GM23338 (cell line): ENCODE measurements around the gene CHAC1. TPM values are rescaled to one million over a fixed set of nuclear protein-coding genes. Genes with fewer than 3 reads are reported as not detected.

Experiments
- ATAC-seq: fragments of 200-7000 bp; cut with Tn5 transposase; 3 replicates; pipeline ENCODE4 v1.9.1; 2020
- DNase-seq: peaks from one replicate; pipeline ENCODE4 v3.0.0-alpha.2; 2015; ENCODE audit warnings: low spot score
- H2AFZ ChIP-seq: fragments of 200-600 bp; sonication (generic); 2 replicates; pipeline ENCODE4 v1.8.0; 2016; ENCODE audit warnings: antibody characterized with exemption, mild to moderate bottlenecking, moderate library complexity
- H3F3A ChIP-seq: fragments of 200-600 bp; sonication (generic); replicated peaks from 2 replicates; pipeline ENCODE4 v1.8.0; 2017; ENCODE audit warnings: antibody characterized with exemption, mixed run types, low read depth
- H3K27ac ChIP-seq: fragments of 200-600 bp; sonication (generic); 2 replicates; pipeline ENCODE4 v1.6.1; 2016; ENCODE audit warnings: low read depth
- H3K27me3 ChIP-seq: fragments of 200-600 bp; sonication (generic); 2 replicates; pipeline ENCODE4 v1.8.0; 2016; ENCODE audit warnings: mild to moderate bottlenecking, mixed run types, moderate library complexity; ENCODE audit not compliant: insufficient read depth
- H3K36me3 ChIP-seq: fragments of 200-600 bp; sonication (generic); 2 replicates; pipeline ENCODE4 v1.8.0; 2016; ENCODE audit warnings: mild to moderate bottlenecking; ENCODE audit not compliant: insufficient read depth
- H3K4me1 ChIP-seq: fragments of 200-600 bp; sonication (generic); 2 replicates; pipeline ENCODE4 v1.8.0; 2016; ENCODE audit warnings: mild to moderate bottlenecking, moderate library complexity; ENCODE audit not compliant: insufficient read depth
- H3K4me2 ChIP-seq: fragments of 200-600 bp; sonication (generic); 2 replicates; pipeline ENCODE4 v1.7.1; 2017; ENCODE audit warnings: mixed run types
- H3K4me3 ChIP-seq: fragments of 200-600 bp; sonication (generic); 2 replicates; pipeline ENCODE4 v1.6.1; 2016; ENCODE audit warnings: mixed run types
- H3K79me2 ChIP-seq: fragments of 200-600 bp; sonication (generic); replicated peaks from 2 replicates; pipeline ENCODE4 v1.8.0; 2017; ENCODE audit warnings: mild to moderate bottlenecking; ENCODE audit not compliant: insufficient read depth
- H3K9me2 ChIP-seq: fragments of 200-600 bp; sonication (generic); 2 replicates; pipeline ENCODE4 v1.8.0; 2017; ENCODE audit not compliant: insufficient read depth
- H4K20me1 ChIP-seq: fragments of 200-600 bp; sonication (generic); replicated peaks from 2 replicates; pipeline ENCODE4 v1.8.0; 2017; ENCODE audit warnings: mild to moderate bottlenecking; ENCODE audit not compliant: insufficient read depth
- H3K27ac Mint-ChIP-seq: 2 replicates; pipeline ENCODE4 v1.8.0; 2020; ENCODE audit warnings: inconsistent platforms, mild to moderate bottlenecking, moderate library complexity, mixed read lengths
- H3K27me3 Mint-ChIP-seq: 3 replicates; pipeline ENCODE4 v1.8.0; 2022; ENCODE audit warnings: low read depth, mild to moderate bottlenecking, moderate library complexity, mixed read lengths, inconsistent platforms; ENCODE audit not compliant: insufficient read depth, poor library complexity
- H3K36me3 Mint-ChIP-seq: 3 replicates; pipeline ENCODE4 v1.8.0; 2021; ENCODE audit warnings: low read depth, mild to moderate bottlenecking, inconsistent platforms, moderate library complexity, mixed read lengths
- H3K4me1 Mint-ChIP-seq: 3 replicates; pipeline ENCODE4 v1.8.0; 2020; ENCODE audit warnings: mild to moderate bottlenecking, inconsistent platforms, mixed read lengths
- H3K4me3 Mint-ChIP-seq: 3 replicates; pipeline ENCODE4 v1.8.0; 2021; ENCODE audit warnings: moderate library complexity, mild to moderate bottlenecking, inconsistent platforms, mixed read lengths
- H3K9me3 Mint-ChIP-seq: 3 replicates; pipeline ENCODE4 v1.8.0; 2020; ENCODE audit warnings: moderate library complexity, mild to moderate bottlenecking, inconsistent platforms, mixed read lengths
- CREB1 ChIP-seq: fragments of 250-450 bp; sonication (Bioruptor Pico); IDR thresholded peaks from 2 replicates; pipeline ENCODE4 v1.5.0; 2020; ENCODE audit warnings: low read depth, mild to moderate bottlenecking, moderate library complexity
- EZH2 ChIP-seq: fragments of 200-600 bp; sonication (generic); IDR thresholded peaks from one replicate; pipeline ENCODE4 v1.8.0; 2017; ENCODE audit warnings: antibody characterized with exemption, mild to moderate bottlenecking, low read depth; ENCODE audit not compliant: unreplicated experiment
- JUNB ChIP-seq: IDR thresholded peaks from one replicate; pipeline ENCODE4 v1.6.1; 2016; ENCODE audit warnings: antibody characterized with exemption; ENCODE audit not compliant: unreplicated experiment
- NANOG ChIP-seq: IDR thresholded peaks from 2 replicates; pipeline ENCODE4 v1.6.1; 2016; ENCODE audit warnings: antibody characterized with exemption, borderline replicate concordance
- POLR2AphosphoS5 ChIP-seq: IDR thresholded peaks from 2 replicates; pipeline ENCODE4 v1.6.1; 2016; ENCODE audit warnings: antibody characterized with exemption, low read depth
- STAT1 ChIP-seq: IDR thresholded peaks from one replicate; pipeline ENCODE4 v1.6.1; 2016; ENCODE audit warnings: antibody characterized with exemption; ENCODE audit not compliant: unreplicated experiment
- ZNF114 ChIP-seq: fragments of 250-450 bp; sonication (Bioruptor Pico); IDR thresholded peaks from 2 replicates; pipeline ENCODE4 v1.5.0; 2020; ENCODE audit warnings: mild to moderate bottlenecking, moderate library complexity
- ZNF331 ChIP-seq: fragments of 250-450 bp; sonication (Bioruptor Pico); IDR thresholded peaks from 2 replicates; pipeline ENCODE4 v1.5.0; 2020; ENCODE audit warnings: low read depth, mild to moderate bottlenecking, moderate library complexity
- polyA plus RNA-seq: library from polyadenylated mRNA; unstranded; fragments of >200 nt; fragmentation: Nextera tagmentation; extraction: Ambion mirVana; gene quantifications from 2 replicates; pipeline ENCODE4 v1.2.1, GENCODE V29; 2016
- total RNA-seq: library from RNA; depleted of rRNA; stranded (reverse); fragments of >200 nt; shearing (Covaris generic); gene quantifications from 2 replicates; pipeline ENCODE4 v1.2.3, GENCODE V29; 2014
- TF ChIP-seq, protein P1 (sequence below): IDR thresholded peaks from 2 replicates; pipeline ENCODE4 v1.6.1; 2016; ENCODE audit warnings: antibody characterized with exemption
- TF ChIP-seq, protein P2 (sequence below): fragments of 250-450 bp; sonication (Bioruptor Pico); IDR thresholded peaks from 2 replicates; pipeline ENCODE4 v1.5.0; 2020; ENCODE audit warnings: mild to moderate bottlenecking, moderate library complexity
- TF ChIP-seq, protein P3 (sequence below): IDR thresholded peaks from one replicate; pipeline ENCODE4 v1.6.1; 2018; ENCODE audit warnings: antibody characterized with exemption; ENCODE audit not compliant: unreplicated experiment

The CHAC1 gene
- total and polyA plus RNA-seq, 2 experiments from 2014 or later = 73.0 to 124 TPM

DNA sequence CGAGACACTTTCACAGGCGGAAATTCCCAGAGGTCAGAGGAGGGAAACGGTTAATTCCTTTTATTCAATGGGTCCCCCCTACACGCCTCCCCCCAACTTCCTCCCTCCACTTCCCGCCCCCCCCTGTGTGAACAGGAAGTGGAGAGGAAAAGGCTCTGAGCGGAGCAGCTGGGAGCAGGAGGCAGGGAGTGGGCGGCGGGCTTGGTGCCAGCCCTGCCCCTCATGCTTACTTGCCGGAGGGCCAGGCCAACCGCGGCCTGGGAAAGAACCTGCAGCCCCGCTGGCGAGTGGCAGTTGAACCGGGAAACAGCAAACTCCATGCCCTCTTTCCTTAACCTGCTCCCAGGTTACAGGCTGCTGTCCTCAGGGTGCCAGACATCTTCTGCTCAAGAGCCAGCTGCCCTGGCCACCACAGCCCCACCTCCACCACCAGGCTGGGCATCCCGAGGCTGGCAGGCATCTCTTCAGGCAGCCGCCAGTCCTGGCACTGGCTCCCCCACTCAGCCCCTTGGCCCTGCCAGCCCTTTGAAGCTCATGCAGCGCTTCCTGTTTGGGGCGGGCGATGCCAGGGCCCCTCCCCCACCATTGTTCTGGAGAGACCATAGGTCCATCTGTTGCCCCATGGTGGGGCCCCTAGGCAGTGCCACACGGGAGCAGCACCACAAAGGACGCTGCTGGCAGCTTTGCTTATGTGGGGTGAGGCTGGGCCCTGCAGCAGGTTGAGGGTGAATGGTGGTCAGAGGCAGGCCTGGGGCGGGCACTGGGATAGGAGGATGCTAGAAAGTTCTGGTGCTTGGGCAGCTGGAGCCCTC lies 46.1 kb upstream of the CHAC1 start:
- Mint-ChIP-seq H3K27me3 (peaks cover 22% of the 10 kb centered on the region), H3K4me3 (peak overlapping the region; percentile 64; the same call in 2 of the 3 replicates), H3K36me3 (peaks cover 29% of the 10 kb centered on the region), H3K4me1 (peaks cover 39% of the 10 kb centered on the region), H3K9me3 (no peaks in the 10 kb centered on the region), H3K27ac (no peak overlapping the region)
- no peaks in the 10 kb centered on the region for H3K9me2 ChIP-seq
- H3K27me3 ChIP-seq = no peaks in the 10 kb centered on the region
- peak overlapping the region; percentile 71 for H3K4me3 ChIP-seq
- H3K36me3 ChIP-seq = no peaks in the 10 kb centered on the region
- H4K20me1 ChIP-seq = peaks cover 7% of the 10 kb centered on the region
- peaks cover 27% of the 10 kb centered on the region for H3K4me1 ChIP-seq
- TF ChIP-seq, protein P1, sequence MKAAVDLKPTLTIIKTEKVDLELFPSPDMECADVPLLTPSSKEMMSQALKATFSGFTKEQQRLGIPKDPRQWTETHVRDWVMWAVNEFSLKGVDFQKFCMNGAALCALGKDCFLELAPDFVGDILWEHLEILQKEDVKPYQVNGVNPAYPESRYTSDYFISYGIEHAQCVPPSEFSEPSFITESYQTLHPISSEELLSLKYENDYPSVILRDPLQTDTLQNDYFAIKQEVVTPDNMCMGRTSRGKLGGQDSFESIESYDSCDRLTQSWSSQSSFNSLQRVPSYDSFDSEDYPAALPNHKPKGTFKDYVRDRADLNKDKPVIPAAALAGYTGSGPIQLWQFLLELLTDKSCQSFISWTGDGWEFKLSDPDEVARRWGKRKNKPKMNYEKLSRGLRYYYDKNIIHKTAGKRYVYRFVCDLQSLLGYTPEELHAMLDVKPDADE = no peak
- H3F3A ChIP-seq = peaks cover 18% of the 10 kb centered on the region; the same call in 1 of the 2 replicates
- H3K4me2 ChIP-seq = peak overlapping the region; percentile 95
- H3K27ac ChIP-seq = no peak overlapping the region
- ATAC-seq (peak; percentile 3), DNase-seq (no peak)
- H3K79me2 ChIP-seq = no peaks in the 10 kb centered on the region
- peak overlapping the region; percentile 72; the same call in 1 of the 2 replicates for H2AFZ ChIP-seq

DNA sequence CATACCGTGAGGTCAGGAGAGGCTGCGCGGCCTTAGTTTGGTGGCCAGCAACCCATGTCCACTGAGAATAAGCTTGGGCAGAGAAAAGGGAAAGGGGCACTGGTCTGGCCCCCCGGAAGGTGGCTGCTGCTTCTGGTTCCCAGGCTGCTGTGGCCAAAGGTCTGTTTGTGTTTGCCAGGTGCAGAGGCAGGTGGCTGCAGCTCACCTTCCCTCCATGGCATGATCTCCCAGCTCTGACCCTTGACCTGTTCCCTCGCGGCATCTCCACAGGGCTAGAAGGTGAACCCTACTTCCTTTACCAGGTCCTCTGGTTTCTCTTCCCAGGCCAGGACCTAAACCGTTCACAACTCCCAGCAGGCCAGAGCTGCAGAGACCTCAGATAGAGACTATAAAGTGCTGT lies 45.2 kb upstream of the CHAC1 start:
- ATAC-seq = no peak
- Histone ChIP-seq H3F3A (peaks cover 18% of the 10 kb centered on the region; the same call in 1 of the 2 replicates), H3K4me3 (no peak overlapping the region), H4K20me1 (peaks cover 7% of the 10 kb centered on the region), H3K4me1 (peaks cover 27% of the 10 kb centered on the region), H3K27ac (no peak overlapping the region), H3K79me2 (no peaks in the 10 kb centered on the region), H2AFZ (no peak overlapping the region), H3K4me2 (no peak overlapping the region), H3K36me3 (no peaks in the 10 kb centered on the region), H3K27me3 (no peaks in the 10 kb centered on the region), H3K9me2 (no peaks in the 10 kb centered on the region)
- peaks cover 22% of the 10 kb centered on the region for H3K27me3 Mint-ChIP-seq
- no peak overlapping the region for H3K27ac Mint-ChIP-seq
- peaks cover 23% of the 10 kb centered on the region for H3K36me3 Mint-ChIP-seq
- DNase-seq = no peak
- no peak overlapping the region; the same call in 2 of the 3 replicates for H3K4me3 Mint-ChIP-seq
- H3K9me3 Mint-ChIP-seq = no peaks in the 10 kb centered on the region
- H3K4me1 Mint-ChIP-seq = peaks cover 39% of the 10 kb centered on the region
- TF ChIP-seq ZNF114 (CRISPR knock-in tag) (no peak), JUNB (no peak), EZH2 (no peak), STAT1 (no peak), ZNF331 (CRISPR knock-in tag) (no peak), NANOG (no peak), POLR2AphosphoS5 (no peak), CREB1 (CRISPR knock-in tag) (no peak)
- TF ChIP-seq, protein P2, sequence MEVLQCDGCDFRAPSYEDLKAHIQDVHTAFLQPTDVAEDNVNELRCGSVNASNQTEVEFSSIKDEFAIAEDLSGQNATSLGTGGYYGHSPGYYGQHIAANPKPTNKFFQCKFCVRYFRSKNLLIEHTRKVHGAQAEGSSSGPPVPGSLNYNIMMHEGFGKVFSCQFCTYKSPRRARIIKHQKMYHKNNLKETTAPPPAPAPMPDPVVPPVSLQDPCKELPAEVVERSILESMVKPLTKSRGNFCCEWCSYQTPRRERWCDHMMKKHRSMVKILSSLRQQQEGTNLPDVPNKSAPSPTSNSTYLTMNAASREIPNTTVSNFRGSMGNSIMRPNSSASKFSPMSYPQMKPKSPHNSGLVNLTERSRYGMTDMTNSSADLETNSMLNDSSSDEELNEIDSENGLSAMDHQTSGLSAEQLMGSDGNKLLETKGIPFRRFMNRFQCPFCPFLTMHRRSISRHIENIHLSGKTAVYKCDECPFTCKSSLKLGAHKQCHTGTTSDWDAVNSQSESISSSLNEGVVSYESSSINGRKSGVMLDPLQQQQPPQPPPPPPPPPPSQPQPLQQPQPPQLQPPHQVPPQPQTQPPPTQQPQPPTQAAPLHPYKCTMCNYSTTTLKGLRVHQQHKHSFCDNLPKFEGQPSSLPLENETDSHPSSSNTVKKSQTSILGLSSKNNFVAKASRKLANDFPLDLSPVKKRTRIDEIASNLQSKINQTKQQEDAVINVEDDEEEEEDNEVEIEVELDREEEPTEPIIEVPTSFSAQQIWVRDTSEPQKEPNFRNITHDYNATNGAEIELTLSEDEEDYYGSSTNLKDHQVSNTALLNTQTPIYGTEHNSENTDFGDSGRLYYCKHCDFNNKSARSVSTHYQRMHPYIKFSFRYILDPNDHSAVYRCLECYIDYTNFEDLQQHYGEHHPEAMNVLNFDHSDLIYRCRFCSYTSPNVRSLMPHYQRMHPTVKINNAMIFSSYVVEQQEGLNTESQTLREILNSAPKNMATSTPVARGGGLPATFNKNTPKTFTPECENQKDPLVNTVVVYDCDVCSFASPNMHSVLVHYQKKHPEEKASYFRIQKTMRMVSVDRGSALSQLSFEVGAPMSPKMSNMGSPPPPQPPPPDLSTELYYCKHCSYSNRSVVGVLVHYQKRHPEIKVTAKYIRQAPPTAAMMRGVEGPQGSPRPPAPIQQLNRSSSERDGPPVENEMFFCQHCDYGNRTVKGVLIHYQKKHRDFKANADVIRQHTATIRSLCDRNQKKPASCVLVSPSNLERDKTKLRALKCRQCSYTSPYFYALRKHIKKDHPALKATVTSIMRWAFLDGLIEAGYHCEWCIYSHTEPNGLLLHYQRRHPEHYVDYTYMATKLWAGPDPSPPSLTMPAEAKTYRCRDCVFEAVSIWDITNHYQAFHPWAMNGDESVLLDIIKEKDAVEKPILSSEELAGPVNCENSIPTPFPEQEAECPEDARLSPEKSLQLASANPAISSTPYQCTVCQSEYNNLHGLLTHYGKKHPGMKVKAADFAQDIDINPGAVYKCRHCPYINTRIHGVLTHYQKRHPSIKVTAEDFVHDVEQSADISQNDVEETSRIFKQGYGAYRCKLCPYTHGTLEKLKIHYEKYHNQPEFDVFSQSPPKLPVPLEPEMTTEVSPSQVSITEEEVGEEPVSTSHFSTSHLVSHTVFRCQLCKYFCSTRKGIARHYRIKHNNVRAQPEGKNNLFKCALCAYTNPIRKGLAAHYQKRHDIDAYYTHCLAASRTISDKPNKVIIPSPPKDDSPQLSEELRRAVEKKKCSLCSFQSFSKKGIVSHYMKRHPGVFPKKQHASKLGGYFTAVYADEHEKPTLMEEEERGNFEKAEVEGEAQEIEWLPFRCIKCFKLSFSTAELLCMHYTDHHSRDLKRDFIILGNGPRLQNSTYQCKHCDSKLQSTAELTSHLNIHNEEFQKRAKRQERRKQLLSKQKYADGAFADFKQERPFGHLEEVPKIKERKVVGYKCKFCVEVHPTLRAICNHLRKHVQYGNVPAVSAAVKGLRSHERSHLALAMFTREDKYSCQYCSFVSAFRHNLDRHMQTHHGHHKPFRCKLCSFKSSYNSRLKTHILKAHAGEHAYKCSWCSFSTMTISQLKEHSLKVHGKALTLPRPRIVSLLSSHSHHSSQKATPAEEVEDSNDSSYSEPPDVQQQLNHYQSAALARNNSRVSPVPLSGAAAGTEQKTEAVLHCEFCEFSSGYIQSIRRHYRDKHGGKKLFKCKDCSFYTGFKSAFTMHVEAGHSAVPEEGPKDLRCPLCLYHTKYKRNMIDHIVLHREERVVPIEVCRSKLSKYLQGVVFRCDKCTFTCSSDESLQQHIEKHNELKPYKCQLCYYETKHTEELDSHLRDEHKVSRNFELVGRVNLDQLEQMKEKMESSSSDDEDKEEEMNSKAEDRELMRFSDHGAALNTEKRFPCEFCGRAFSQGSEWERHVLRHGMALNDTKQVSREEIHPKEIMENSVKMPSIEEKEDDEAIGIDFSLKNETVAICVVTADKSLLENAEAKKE (CRISPR knock-in tag) = no peak
- TF ChIP-seq, protein P3, sequence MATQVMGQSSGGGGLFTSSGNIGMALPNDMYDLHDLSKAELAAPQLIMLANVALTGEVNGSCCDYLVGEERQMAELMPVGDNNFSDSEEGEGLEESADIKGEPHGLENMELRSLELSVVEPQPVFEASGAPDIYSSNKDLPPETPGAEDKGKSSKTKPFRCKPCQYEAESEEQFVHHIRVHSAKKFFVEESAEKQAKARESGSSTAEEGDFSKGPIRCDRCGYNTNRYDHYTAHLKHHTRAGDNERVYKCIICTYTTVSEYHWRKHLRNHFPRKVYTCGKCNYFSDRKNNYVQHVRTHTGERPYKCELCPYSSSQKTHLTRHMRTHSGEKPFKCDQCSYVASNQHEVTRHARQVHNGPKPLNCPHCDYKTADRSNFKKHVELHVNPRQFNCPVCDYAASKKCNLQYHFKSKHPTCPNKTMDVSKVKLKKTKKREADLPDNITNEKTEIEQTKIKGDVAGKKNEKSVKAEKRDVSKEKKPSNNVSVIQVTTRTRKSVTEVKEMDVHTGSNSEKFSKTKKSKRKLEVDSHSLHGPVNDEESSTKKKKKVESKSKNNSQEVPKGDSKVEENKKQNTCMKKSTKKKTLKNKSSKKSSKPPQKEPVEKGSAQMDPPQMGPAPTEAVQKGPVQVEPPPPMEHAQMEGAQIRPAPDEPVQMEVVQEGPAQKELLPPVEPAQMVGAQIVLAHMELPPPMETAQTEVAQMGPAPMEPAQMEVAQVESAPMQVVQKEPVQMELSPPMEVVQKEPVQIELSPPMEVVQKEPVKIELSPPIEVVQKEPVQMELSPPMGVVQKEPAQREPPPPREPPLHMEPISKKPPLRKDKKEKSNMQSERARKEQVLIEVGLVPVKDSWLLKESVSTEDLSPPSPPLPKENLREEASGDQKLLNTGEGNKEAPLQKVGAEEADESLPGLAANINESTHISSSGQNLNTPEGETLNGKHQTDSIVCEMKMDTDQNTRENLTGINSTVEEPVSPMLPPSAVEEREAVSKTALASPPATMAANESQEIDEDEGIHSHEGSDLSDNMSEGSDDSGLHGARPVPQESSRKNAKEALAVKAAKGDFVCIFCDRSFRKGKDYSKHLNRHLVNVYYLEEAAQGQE = no peak
